Suprapubic skin (tissue), 3 donors: Measurements from ENCODE around the gene HRH2.
"Not testable (repeated sequence)": the region's sequence is repeated elsewhere in the genome, so short reads cannot be mapped to it uniquely, and the experiment has no call there.

ENCODE experiments used
- POLR2A ChIP-seq, 2 donors: fragments of 450-650 bp; IDR thresholded peaks; one replicate each; pipeline ENCODE4 v1.6.1; 2017; ENCODE audit warnings: antibody characterized with exemption in 2 of 2, mild to moderate bottlenecking in 2 of 2, moderate library complexity in 2 of 2
- TF ChIP-seq, protein P1 (sequence below), 2 donors: fragments of 200-600 bp in 1 of 2; fragments of 450-650 bp in 1 of 2; sonication (generic) in 1 of 2; IDR thresholded peaks; one replicate each; pipeline ENCODE4 v1.5.1; 2016 to 2019; ENCODE audit warnings: antibody characterized with exemption in 2 of 2, mild to moderate bottlenecking in 1 of 2, moderate library complexity in 1 of 2

DNA sequence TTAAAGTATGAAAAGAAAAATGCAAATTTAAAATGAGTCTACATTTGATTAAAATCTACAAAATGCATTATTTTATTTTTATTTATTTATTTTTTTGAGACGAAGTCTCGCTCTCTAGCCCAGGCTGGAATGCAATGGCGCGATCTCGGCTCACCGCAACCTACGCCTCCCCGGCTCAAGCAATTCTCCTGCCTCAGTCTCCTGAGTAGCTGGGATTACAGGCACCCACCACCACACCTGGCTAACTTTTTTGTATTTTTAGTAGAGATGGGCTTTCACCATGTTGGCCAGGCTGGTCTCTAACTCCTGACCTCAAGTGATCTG lies 61.2 kb downstream of the HRH2 start:
- TF ChIP-seq, protein P1, sequence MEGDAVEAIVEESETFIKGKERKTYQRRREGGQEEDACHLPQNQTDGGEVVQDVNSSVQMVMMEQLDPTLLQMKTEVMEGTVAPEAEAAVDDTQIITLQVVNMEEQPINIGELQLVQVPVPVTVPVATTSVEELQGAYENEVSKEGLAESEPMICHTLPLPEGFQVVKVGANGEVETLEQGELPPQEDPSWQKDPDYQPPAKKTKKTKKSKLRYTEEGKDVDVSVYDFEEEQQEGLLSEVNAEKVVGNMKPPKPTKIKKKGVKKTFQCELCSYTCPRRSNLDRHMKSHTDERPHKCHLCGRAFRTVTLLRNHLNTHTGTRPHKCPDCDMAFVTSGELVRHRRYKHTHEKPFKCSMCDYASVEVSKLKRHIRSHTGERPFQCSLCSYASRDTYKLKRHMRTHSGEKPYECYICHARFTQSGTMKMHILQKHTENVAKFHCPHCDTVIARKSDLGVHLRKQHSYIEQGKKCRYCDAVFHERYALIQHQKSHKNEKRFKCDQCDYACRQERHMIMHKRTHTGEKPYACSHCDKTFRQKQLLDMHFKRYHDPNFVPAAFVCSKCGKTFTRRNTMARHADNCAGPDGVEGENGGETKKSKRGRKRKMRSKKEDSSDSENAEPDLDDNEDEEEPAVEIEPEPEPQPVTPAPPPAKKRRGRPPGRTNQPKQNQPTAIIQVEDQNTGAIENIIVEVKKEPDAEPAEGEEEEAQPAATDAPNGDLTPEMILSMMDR (IDR thresholded peaks at IDR 0.05): not testable (repeated sequence)
- not testable (repeated sequence) for TF ChIP-seq POLR2A (IDR thresholded peaks at IDR 0.05)
